HepG2 (cell line): ENCODE results near the gene RUNDC1. TPM values are rescaled to one million over a fixed set of nuclear protein-coding genes. Genes with fewer than 3 reads are reported as not detected.
A peak's percentile ranks its signal among the peaks of the same experiment; 100 is the strongest.

Experiments used
- AKNA ChIP-seq: sonication (generic); formaldehyde crosslinking; IDR thresholded peaks from 2 replicates; pipeline ENCODE4 v1.4.0; 2020; ENCODE audit warnings: missing genetic modification reagents, borderline replicate concordance
- EZH2 ChIP-seq: conservative IDR thresholded peaks from 2 replicates; pipeline ENCODE4 v1.6.1; 2012; ENCODE audit warnings: mild to moderate bottlenecking, low read depth, low read length, moderate library complexity
- HDAC2 ChIP-seq: sonication (generic); formaldehyde crosslinking; IDR thresholded peaks from 2 replicates; pipeline ENCODE4 v1.4.0; 2020; ENCODE audit warnings: missing genetic modification reagents
- NFE2 ChIP-seq: sonication (generic); formaldehyde crosslinking; IDR thresholded peaks from 2 replicates; pipeline ENCODE4 v1.4.0; 2020; ENCODE audit warnings: missing genetic modification reagents
- PATZ1 ChIP-seq: sonication (generic); formaldehyde crosslinking; IDR thresholded peaks from 2 replicates; pipeline ENCODE4 v1.4.0; 2020; ENCODE audit warnings: missing genetic modification reagents
- TERF1 ChIP-seq: sonication (generic); formaldehyde crosslinking; IDR thresholded peaks from 2 replicates; pipeline ENCODE4 v1.8.0; 2022; ENCODE audit warnings: mild to moderate bottlenecking, missing genetic modification reagents, moderate library complexity
- ZNF281 ChIP-seq: sonication (generic); formaldehyde crosslinking; IDR thresholded peaks from 2 replicates; pipeline ENCODE4 v1.4.0; 2020; ENCODE audit warnings: missing genetic modification reagents, borderline replicate concordance
- ZNF572 ChIP-seq: sonication (generic); formaldehyde crosslinking; IDR thresholded peaks from 2 replicates; pipeline ENCODE4 v1.5.1; 2020; ENCODE audit warnings: mild to moderate bottlenecking, missing genetic modification reagents
- ZNF704 ChIP-seq: sonication (generic); formaldehyde crosslinking; IDR thresholded peaks from 2 replicates; pipeline ENCODE4 v1.8.1; 2023; ENCODE audit warnings: mild to moderate bottlenecking, inconsistent platforms, moderate library complexity, missing genetic modification reagents, borderline replicate concordance
- ZNF772 ChIP-seq: sonication (generic); formaldehyde crosslinking; IDR thresholded peaks from 2 replicates; pipeline ENCODE4 v1.5.0; 2020; ENCODE audit warnings: mild to moderate bottlenecking, missing genetic modification reagents
- ZXDC ChIP-seq: sonication (generic); formaldehyde crosslinking; IDR thresholded peaks from 2 replicates; pipeline ENCODE4 v1.5.0; 2020; ENCODE audit warnings: mild to moderate bottlenecking, missing genetic modification reagents
- polyA plus RNA-seq, 8 experiments: library from polyadenylated mRNA; depleted of rRNA in 3 of 8; stranded (reverse) in 7 of 8; unstranded in 1 of 8; fragments of >200 nt; fragmentation: Illumina TruSeq in 4 of 8; extraction: Trizol in 4 of 8; gene quantifications; 2 replicates each; pipeline versions ENCODE4 v1.2.1 to v1.2.3, GENCODE V29; 2011 to 2016; ENCODE audit warnings: low read depth in 4 of 8, missing spikeins in 1 of 8, mixed read lengths in 1 of 8; ENCODE audit not compliant: insufficient read depth in 1 of 8
- total RNA-seq, 5 experiments: library from RNA; depleted of rRNA; stranded (reverse); fragments of >200 nt; fragmentation: Illumina TruSeq; extraction: Trizol; gene quantifications; 2 replicates each; pipeline ENCODE4 v1.2.3, GENCODE V29; 2016; ENCODE audit warnings: low read depth in 1 of 5

The RUNDC1 gene
- total and polyA plus RNA-seq, 2 of the 13 experiments (the other 11 are each of a cell fraction or from before 2014, with no cell fraction given): 10.3 to 11.4 TPM

- no peak for TF ChIP-seq TERF1 (CRISPR knock-in tag)
- peak; percentile 49; the same call in 1 of the 2 replicates for TF ChIP-seq ZNF704 (CRISPR knock-in tag)
- no peak for TF ChIP-seq EZH2
- peak; percentile 99 for TF ChIP-seq HDAC2 (CRISPR knock-in tag)
- TF ChIP-seq ZNF772 (CRISPR knock-in tag): peak; percentile 96
- no peak for TF ChIP-seq ZNF281
- no peak for TF ChIP-seq AKNA (CRISPR knock-in tag)
- TF ChIP-seq PATZ1 (CRISPR knock-in tag): peak; percentile 79; the same call in 1 of the 2 replicates
- no peak for TF ChIP-seq ZXDC
- TF ChIP-seq NFE2: peak; percentile 51; the same call in 1 of the 2 replicates
- TF ChIP-seq ZNF572 (CRISPR knock-in tag): peak; percentile 63; the same call in 1 of the 2 replicates
Measured at GRCh38 chr17:42997984-42998938, 17.9 kb downstream of the RUNDC1 start, which contains the start of gene RPL27 (continued).
